B cell (primary cell): Measurements from ENCODE around the gene BRD1. TPM values are rescaled to one million over a fixed set of nuclear protein-coding genes. Genes with fewer than 3 reads are reported as not detected.

ENCODE experiments used
- ATAC-seq: fragments of 200-7000 bp; cut with Tn5 transposase; one replicate; pipeline ENCODE4 v1.10.0; 2021; ENCODE audit warnings: low read depth, mild to moderate bottlenecking, moderate number of reproducible peaks, moderate library complexity
- CTCF ChIA-PET: fragments of 350-600 bp; sonication (Branson Sonifier 250); formaldehyde crosslinking; loops from one replicate; lab custom pipeline; 2021; ENCODE audit warnings: antibody characterized with exemption, inconsistent platforms; lab: Charles Lee
- POLR2A ChIA-PET: fragments of 350-600 bp; sonication (Branson Sonifier 250); formaldehyde crosslinking; loops from one replicate; lab custom pipeline; 2021; ENCODE audit warnings: antibody characterized with exemption; lab: Charles Lee
- DNase-seq: peaks from one replicate; pipeline ENCODE4 v3.0.0; 2013
- H2AFZ ChIP-seq: 2 replicates; pipeline ENCODE4 v1.6.1; 2012; ENCODE audit warnings: mild to moderate bottlenecking, low read depth, low read length; ENCODE audit not compliant: insufficient read depth, poor library complexity, severe bottlenecking
- H3K27ac ChIP-seq, 2 donors: 1 replicate in 1 of 2; 2 replicates in 1 of 2; pipeline ENCODE4 v1.5.1; 2012 to 2013; ENCODE audit warnings: low read length in 2 of 2, mild to moderate bottlenecking in 2 of 2, moderate library complexity in 1 of 2
- H3K27me3 ChIP-seq, 4 experiments: fragments of 200-600 bp in 1 of 4; sonication (generic) in 1 of 4; replicated peaks in 1 of 4; 1 replicate in 2 of 4; 2 replicates in 2 of 4; pipeline versions ENCODE4 v1.6.1 to v1.7.0; 2013 to 2016; ENCODE audit warnings: low read length in 3 of 4, mild to moderate bottlenecking in 2 of 4, mixed read lengths in 1 of 4, moderate library complexity in 1 of 4; ENCODE audit not compliant: insufficient read depth in 4 of 4, control insufficient read depth in 3 of 4; ENCODE audit errors: control extremely low read depth in 1 of 4
- H3K36me3 ChIP-seq, 2 experiments: replicated peaks in 1 of 2; 1 replicate in 1 of 2; 2 replicates in 1 of 2; pipeline versions ENCODE4 v1.6.1 to v1.7.1; 2013; ENCODE audit warnings: low read length in 1 of 2; ENCODE audit not compliant: insufficient read depth in 2 of 2, control insufficient read depth in 1 of 2; ENCODE audit errors: control extremely low read depth in 1 of 2, extremely low read depth in 1 of 2
- H3K4me1 ChIP-seq, 2 donors: fragments of 200-600 bp in 1 of 2; sonication (generic) in 1 of 2; 1 replicate in 1 of 2; 2 replicates in 1 of 2; pipeline versions ENCODE4 v1.5.1 to v1.6.1; 2013 to 2017; ENCODE audit warnings: low read length in 2 of 2; ENCODE audit not compliant: control insufficient read depth in 2 of 2, insufficient read depth in 2 of 2
- H3K4me2 ChIP-seq: replicated peaks from 2 replicates; pipeline ENCODE3; 2012; ENCODE audit warnings: mild to moderate bottlenecking, low read depth, low read length; ENCODE audit not compliant: poor library complexity, severe bottlenecking
- H3K4me3 ChIP-seq, 5 experiments: fragments of 200-600 bp in 1 of 5; sonication (generic) in 1 of 5; 1 replicate in 3 of 5; 2 replicates in 2 of 5; pipeline versions ENCODE4 v1.5.1 to v1.7.0; 2011 to 2016; ENCODE audit warnings: low read length in 4 of 5, mild to moderate bottlenecking in 4 of 5, low read depth in 2 of 5, control low read depth in 1 of 5, moderate library complexity in 1 of 5; ENCODE audit not compliant: insufficient read depth in 1 of 5; ENCODE audit errors: control extremely low read depth in 1 of 5, extremely low read depth in 1 of 5
- H3K79me2 ChIP-seq: fragments of 200-600 bp; sonication (generic); one replicate; pipeline ENCODE4 v1.6.0; 2016; ENCODE audit warnings: low read length; ENCODE audit not compliant: control insufficient read depth, insufficient read depth
- H3K9ac ChIP-seq: fragments of 200-600 bp; sonication (generic); 2 replicates; pipeline ENCODE4 v1.6.1; 2017; ENCODE audit warnings: mild to moderate bottlenecking, low read length, moderate library complexity
- H3K9me3 ChIP-seq, 3 donors: one replicate each; pipeline versions ENCODE4 v1.6.1 to v1.7.1; 2013; ENCODE audit warnings: low read length in 2 of 3; ENCODE audit not compliant: control insufficient read depth in 2 of 3, insufficient read depth in 1 of 3; ENCODE audit errors: control extremely low read depth in 1 of 3
- H4K20me1 ChIP-seq: 2 replicates; pipeline ENCODE4 v1.6.0; 2012; ENCODE audit warnings: mild to moderate bottlenecking, low read length; ENCODE audit not compliant: insufficient read depth, control insufficient read depth, poor library complexity, severe bottlenecking
- H3K27ac Mint-ChIP-seq: one replicate; pipeline ENCODE4 v1.8.0; 2021; ENCODE audit warnings: mixed read lengths
- H3K27me3 Mint-ChIP-seq: one replicate; pipeline ENCODE4 v1.8.0; 2021; ENCODE audit warnings: mixed read lengths
- H3K4me1 Mint-ChIP-seq: one replicate; pipeline ENCODE4 v1.8.0; 2021; ENCODE audit warnings: mixed read lengths
- H3K4me3 Mint-ChIP-seq: one replicate; pipeline ENCODE4 v1.8.0; 2021; ENCODE audit warnings: mixed read lengths
- H3K9me3 Mint-ChIP-seq: one replicate; pipeline ENCODE4 v1.8.0; 2022; ENCODE audit warnings: mixed read lengths; ENCODE audit not compliant: insufficient read depth
- EZH2 ChIP-seq: IDR thresholded peaks from 2 replicates; pipeline ENCODE4 v1.6.1; 2012; ENCODE audit warnings: borderline replicate concordance, low read depth, mild to moderate bottlenecking, moderate library complexity, low read length; ENCODE audit not compliant: insufficient read depth, poor library complexity, severe bottlenecking
- WGBS: methylation state at CpG from one replicate; pipeline ENCODE4 v1.1.5; 2013; ENCODE audit warnings: missing lambda C conversion rate; ENCODE audit not compliant: insufficient coverage; 5-methylcytosine and 5-hydroxymethylcytosine counted together
- intact Hi-C: fragments of 100-400 bp; cut with micrococcal nuclease; formaldehyde crosslinking; loops from one replicate; pipeline ENCODE4 v1.10.0; 2022
- polyA plus RNA-seq: library from polyadenylated mRNA; depleted of rRNA; stranded (reverse); fragments of >200 nt; gene quantifications from 2 replicates; pipeline ENCODE4 v1.2.3, GENCODE V29; 2012
- total RNA-seq, 2 donors: library from RNA; stranded (reverse); fragments of 120-200 nt in 1 of 2; gene quantifications; 1 replicate in 1 of 2; 2 replicates in 1 of 2; pipeline versions ENCODE4 v1.2.3 to v1.2.4, GENCODE V29; 2013 to 2022
- TF ChIP-seq, protein P1 (sequence below): fragments of 200-600 bp; IDR thresholded peaks from one replicate; pipeline ENCODE4 v1.8.0; 2022; ENCODE audit warnings: antibody characterized with exemption, mild to moderate bottlenecking

The BRD1 gene
- total and polyA plus RNA-seq, 2 donors (not counting 1 experiment from before 2014, with no cell fraction given) = 16.9 to 73.3 TPM

DNA sequence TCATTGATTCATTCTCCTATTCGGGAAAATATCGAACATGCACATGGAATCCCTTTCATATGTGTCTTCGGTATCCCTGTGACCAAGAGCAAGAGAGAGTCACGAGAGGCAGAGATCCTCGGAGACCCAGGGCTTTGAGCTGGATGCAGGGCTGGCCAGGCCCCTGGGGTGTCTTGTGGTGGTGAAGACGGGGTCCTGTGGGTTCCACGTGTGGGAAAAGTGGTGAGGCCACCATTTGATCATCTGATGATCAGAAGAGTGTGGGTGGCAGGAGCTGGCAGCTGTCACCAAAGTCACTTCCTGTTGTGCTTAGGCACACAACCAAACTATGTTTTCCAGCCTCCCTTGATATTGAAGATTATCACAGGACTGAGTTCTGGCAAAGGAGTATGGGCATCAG, 94.0 kb downstream of the BRD1 start:
- CTCF ChIA-PET = no interaction called here
- no peak overlapping the region for H3K4me3 ChIP-seq

DNA sequence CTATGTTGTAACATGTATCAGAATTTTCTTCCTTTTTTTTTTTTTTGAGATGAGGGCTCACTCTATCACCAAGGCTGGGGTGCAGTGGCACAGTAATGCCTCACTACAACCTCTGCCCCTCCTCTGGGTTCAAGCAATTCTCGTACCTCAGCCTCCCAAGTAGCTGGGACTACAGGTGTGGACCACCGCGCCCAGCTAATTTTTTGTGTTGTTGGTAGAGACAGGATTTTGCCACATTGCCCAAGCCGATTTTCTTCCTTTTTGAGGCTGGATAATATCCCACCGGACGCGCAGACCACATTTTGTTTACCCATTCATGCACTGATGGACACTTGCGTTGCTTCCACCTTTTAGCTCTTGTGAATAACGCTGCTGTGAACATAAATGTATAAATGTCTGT, 97.0 kb downstream of the BRD1 start:
- H3K27ac ChIP-seq = no peak overlapping the region
- peaks cover 69% of the 10 kb centered on the region for H3K27me3 Mint-ChIP-seq

More for the DNA sequence above, 94.0 kb downstream of the BRD1 start:
- Histone ChIP-seq H3K36me3 (no peaks in the 10 kb centered on the region), H4K20me1 (no peaks in the 10 kb centered on the region), H3K9me3 (peaks cover 0 to 19% (median 0%) of the 10 kb centered on the region in 3 donors), H3K4me2 (no peak overlapping the region), H2AFZ (no peak overlapping the region), H3K4me1 (no peaks in the 10 kb centered on the region), H3K27me3 (peaks cover 0 to 30% (median 4%) of the 10 kb centered on the region in 4 experiments), H3K9ac (no peak overlapping the region), H3K27ac (no peak overlapping the region), H3K79me2 (no peaks in the 10 kb centered on the region)
- H3K27ac Mint-ChIP-seq = no peak overlapping the region
- no peaks in the 10 kb centered on the region for H3K4me1 Mint-ChIP-seq
- WGBS = 51% methylated on average over 7 of the region's 7 CpGs
- POLR2A ChIA-PET = no interaction called here
- DNase-seq (no peak), ATAC-seq (no peak)
- intact Hi-C loops = no loop called here
- no peak overlapping the region for H3K4me3 Mint-ChIP-seq
- peaks cover 58% of the 10 kb centered on the region for H3K27me3 Mint-ChIP-seq
- TF ChIP-seq EZH2 = no peak
- TF ChIP-seq, protein P1, sequence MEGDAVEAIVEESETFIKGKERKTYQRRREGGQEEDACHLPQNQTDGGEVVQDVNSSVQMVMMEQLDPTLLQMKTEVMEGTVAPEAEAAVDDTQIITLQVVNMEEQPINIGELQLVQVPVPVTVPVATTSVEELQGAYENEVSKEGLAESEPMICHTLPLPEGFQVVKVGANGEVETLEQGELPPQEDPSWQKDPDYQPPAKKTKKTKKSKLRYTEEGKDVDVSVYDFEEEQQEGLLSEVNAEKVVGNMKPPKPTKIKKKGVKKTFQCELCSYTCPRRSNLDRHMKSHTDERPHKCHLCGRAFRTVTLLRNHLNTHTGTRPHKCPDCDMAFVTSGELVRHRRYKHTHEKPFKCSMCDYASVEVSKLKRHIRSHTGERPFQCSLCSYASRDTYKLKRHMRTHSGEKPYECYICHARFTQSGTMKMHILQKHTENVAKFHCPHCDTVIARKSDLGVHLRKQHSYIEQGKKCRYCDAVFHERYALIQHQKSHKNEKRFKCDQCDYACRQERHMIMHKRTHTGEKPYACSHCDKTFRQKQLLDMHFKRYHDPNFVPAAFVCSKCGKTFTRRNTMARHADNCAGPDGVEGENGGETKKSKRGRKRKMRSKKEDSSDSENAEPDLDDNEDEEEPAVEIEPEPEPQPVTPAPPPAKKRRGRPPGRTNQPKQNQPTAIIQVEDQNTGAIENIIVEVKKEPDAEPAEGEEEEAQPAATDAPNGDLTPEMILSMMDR = no peak
- H3K9me3 Mint-ChIP-seq = peaks cover 3% of the 10 kb centered on the region

More for the DNA sequence above, 97.0 kb downstream of the BRD1 start:
- H3K79me2 ChIP-seq = no peaks in the 10 kb centered on the region
- H3K4me3 Mint-ChIP-seq = no peak overlapping the region
- no peak overlapping the region for H2AFZ ChIP-seq
- peaks cover 0 to 20% (median 0%) of the 10 kb centered on the region in 3 donors for H3K9me3 ChIP-seq
- H4K20me1 ChIP-seq = no peaks in the 10 kb centered on the region
- no peak overlapping the region for H3K27ac Mint-ChIP-seq
- H3K36me3 ChIP-seq = no peaks in the 10 kb centered on the region
- ATAC-seq (no peak), DNase-seq (no peak)
- H3K4me2 ChIP-seq = no peak overlapping the region
- peaks cover 0 to 55% (median 18%) of the 10 kb centered on the region in 4 experiments for H3K27me3 ChIP-seq
- H3K4me3 ChIP-seq = no peak overlapping the region
- intact Hi-C loops = no loop called here
- TF ChIP-seq, protein P1 = no peak
- no peak for TF ChIP-seq EZH2
- ChIA-PET POLR2A (no interaction called here), CTCF (no interaction called here)
- 94% methylated on average over 8 of the region's 9 CpGs for WGBS
- H3K4me1 ChIP-seq = peaks cover 0 to 7% of the 10 kb centered on the region in 2 donors
- H3K9me3 Mint-ChIP-seq = peaks cover 3% of the 10 kb centered on the region
- H3K9ac ChIP-seq = no peak overlapping the region
- no peaks in the 10 kb centered on the region for H3K4me1 Mint-ChIP-seq
